Stimulated activated CD8-positive, alpha-beta memory T cell treated with anti-CD3 and anti-CD28 coated beads, Interleukin-12 subunit alpha, Interleukin-12 subunit beta, amount 100 ng/mL, for 24 hours (primary cell): Measurements from ENCODE around the gene PHF1.
"Not testable (repeated sequence)": the region's sequence is repeated elsewhere in the genome, so short reads cannot be mapped to it uniquely, and the experiment has no call there.

ENCODE experiments used
- DNase-seq: peaks from one replicate; pipeline ENCODE4 v3.0.0-alpha.2; 2020; ENCODE audit errors: extremely low read depth

Gene PHF1

DNA sequence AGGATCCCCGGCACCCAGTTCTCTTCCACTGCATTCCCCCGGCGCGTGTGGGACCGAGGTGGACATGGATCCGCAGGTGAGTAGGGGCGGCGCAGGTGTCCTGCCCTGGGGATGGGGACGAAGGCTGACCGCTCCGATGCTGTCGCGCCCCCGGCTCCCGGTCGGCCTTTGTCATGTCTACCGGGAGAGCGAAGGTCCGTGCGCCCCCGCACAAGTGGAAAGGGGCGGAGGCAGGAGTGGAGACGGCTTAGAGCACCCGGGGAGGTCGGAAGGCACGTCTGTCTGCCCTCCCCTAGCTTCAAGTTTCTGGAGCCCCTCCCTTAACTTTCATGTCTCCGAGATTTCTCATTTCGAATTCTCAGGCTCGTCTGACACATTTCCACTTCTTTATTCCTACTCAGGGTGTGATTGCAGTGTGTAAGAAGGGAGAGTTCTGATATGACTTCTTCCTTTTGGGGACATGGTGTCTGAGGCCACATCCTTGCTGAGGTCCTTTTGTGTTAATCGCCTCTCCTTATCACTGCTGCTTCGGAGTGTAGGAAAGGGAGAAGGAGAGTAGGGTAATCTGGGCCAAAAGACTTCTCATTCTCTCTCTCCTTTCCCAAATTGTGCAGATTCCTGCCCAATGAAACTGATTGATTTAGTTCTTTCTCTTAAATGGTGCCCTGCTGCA lies 18.8 kb upstream of the PHF1 start:
- peak; percentile 10 for DNase-seq

DNA sequence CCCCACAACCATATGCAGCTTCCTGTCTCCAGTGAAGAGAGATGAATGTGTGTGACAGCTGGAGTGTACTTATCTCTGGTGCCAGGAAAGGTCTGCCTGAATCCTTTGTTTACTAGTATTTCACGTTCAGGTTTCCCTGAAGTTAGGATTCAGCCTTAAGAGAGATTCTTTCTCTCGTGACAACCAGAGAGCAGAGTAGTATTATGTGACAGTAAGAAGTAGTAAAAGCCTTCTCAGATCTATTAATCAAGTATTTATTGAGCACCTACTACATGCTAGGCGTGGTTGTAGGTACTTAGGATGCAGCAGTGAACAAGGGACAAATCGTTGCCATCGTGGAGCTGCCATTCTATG lies 18.2 kb upstream of the PHF1 start:
- no peak for DNase-seq

GRCh38 chr6:33392979-33393378 lies 17.8 kb upstream of the PHF1 start:
- no peak for DNase-seq

DNA sequence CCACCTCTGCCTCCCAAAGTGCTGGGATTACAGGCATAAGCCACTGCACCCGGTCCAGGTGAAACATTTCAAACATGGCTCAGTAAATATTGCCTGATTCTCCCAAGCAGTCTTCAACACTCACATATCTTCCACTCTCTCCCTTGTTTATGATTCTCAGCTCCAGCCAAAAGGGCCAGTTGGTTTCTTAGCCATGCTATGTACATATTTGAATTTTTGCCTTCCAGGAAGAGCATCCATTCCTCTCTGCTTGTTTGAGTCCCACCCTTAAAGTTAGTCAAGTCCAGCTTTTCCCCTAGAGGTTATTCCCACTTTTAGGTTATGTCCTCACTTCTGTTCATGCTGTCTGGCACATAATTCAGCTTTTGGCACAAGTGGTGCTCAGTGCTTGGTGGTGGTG lies 13.3 kb upstream of the PHF1 start:
- DNase-seq = no peak

DNA sequence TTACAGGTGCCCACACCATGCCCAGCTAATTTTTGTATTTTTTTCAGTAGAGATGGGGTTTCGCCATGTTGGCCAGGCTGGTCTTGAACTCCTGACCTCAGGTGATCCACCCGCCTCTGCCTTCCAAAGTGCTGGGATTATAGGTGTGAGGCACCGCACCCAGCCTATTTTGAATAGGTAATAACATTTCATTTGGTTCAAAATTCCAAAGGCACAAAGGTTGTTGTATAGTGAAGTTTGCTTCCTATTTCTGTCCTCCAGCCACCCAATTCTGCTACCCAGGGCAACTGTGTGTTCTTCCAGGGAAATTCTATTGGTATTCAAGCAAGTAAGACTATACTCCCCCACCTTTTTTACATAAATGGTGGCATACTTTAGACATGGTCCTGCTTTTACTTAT lies 12.2 kb upstream of the PHF1 start:
- not testable (repeated sequence) for DNase-seq

GRCh38 chr6:33399881-33400280 lies 10.9 kb upstream of the PHF1 start:
- DNase-seq = not testable (repeated sequence)

DNA sequence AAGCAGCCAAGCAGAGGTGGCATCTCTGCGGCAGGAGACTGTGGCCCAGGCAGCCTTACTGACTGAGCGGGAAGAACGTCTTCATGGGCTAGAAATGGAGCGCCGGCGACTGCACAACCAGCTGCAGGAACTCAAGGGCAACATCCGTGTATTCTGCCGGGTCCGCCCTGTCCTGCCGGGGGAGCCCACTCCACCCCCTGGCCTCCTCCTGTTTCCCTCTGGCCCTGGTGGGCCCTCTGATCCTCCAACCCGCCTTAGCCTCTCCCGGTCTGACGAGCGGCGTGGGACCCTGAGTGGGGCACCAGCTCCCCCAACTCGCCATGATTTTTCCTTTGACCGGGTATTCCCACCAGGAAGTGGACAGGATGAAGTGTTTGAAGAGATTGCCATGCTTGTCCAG lies 5.9 kb upstream of the PHF1 start:
- DNase-seq = no peak

GRCh38 chr6:33405386-33405940 lies 5.4 kb upstream of the PHF1 start:
- DNase-seq = no peak

GRCh38 chr6:33406126-33406525 lies 4.7 kb upstream of the PHF1 start:
- no peak for DNase-seq

DNA sequence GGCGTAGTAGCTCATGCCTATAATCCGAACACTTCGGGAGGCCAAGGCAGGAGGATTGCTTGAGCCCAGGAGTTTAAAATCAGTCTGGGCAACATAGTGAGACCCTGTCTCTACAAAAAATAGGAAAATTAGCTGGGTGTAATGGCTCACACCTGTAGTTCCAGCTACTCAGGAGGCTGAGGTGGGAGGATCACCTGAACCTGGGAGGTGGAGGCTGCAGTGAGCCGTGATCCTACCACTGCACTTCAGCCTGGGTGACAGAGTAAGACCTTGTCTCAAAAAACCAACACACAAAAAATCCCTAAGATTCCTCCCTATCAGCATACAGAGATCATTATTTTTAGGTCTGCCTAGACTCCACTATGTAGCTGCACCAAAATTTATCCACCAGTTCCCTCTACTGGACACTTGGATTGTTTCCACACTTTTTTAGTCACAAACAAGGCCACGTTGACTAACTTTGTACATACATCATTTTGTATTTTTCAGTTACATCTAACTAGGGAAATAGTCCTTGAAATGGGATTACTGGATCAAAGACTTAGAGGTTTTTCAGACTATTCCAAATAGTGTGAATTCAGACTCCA lies 3.6 kb upstream of the PHF1 start:
- DNase-seq = no peak

DNA sequence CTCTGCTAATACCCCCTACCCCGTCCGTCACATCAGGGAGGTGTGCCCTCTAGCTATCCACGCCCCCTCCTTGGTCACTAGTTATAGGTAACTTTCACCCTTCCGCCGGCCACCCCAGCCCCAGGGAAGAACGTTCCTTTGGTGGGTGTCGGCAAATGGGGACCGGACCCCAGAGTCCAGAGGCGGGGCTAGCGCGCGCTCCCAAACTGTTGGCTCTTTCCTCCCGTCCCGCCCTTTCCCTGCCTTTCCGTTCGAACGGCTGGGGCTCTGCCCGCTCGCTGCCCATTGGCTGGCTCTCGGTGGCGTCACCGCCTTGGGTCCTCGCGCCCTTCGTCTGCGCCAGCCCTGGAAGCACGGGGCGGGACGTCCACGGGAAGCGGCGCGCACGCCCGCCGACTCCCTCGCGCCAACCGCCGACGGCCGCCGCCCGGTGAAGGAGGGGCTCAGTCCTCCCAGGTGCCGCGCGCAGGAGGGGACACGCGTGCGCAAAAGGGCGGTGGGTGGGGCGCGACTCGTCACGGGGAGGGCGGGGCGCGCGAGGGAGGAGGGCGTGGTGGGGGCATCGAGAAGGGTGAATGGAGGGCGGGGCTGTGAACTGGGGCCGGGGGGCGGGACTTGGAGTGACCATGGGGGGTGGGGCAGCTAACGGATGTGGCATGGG lies 634 bp upstream of the PHF1 start:
- DNase-seq = peak; percentile 92

DNA sequence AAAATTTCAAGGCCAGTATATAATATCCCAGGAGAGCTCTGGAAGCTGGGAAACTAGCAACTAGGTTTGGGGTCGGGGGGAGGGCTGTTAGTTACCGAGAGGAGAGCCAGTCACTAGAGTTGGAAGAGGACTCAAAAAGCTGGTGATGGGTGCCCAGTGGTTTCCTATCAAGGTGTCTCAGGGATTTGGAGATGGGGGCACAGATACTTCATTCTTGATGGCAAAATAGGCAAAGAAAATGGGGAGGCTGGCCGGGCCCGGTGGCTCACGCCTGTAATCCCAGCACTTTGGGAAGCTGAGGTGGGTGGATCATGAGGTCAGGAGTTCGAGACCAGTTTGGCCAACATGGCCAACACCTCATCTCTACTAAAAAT lies 805 bp downstream of the PHF1 start:
- DNase-seq = no peak

DNA sequence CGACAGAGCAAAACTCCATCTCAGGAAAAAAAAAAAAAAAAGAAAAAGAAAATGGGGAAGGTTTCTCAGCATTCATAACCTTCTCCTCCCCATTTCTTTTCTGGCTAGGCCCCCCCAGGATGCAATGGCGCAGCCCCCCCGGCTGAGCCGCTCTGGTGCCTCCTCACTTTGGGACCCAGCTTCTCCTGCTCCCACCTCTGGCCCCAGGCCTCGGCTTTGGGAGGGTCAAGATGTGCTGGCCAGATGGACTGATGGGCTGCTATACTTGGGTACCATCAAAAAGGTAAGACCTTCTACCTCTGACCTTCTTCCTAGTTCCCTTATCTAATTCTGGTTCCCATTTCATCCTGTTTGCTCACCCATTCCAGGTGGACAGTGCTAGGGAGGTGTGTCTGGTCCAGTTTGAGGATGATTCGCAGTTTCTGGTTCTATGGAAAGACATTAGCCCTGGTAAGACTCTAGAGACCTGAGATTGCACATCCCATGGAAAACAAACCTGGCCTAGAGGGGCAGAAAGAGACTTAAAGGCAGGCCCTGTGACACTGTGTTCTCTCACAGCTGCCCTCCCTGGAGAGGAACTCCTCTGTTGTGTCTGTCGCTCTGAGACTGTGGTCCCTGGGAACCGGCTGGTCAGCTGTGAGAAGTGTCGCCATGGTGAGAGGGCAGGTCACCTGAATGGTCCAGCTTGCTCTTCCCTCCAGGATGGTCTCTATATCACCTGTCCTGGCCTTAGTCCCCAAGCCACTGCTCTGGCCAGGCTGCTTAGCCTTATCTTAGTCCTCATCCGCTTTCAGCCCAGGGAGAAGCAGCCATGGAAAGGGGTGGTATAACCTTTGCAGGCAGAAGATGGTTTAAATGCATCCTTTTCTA lies 1.6 kb downstream of the PHF1 start:
- DNase-seq = no peak

GRCh38 chr6:33413241-33414120 lies 2.7 kb downstream of the PHF1 start:
- no peak for DNase-seq

- DNase-seq = no peak
Observed at GRCh38 chr6:33414592-33415271, 3.9 kb downstream of the PHF1 start.

DNA sequence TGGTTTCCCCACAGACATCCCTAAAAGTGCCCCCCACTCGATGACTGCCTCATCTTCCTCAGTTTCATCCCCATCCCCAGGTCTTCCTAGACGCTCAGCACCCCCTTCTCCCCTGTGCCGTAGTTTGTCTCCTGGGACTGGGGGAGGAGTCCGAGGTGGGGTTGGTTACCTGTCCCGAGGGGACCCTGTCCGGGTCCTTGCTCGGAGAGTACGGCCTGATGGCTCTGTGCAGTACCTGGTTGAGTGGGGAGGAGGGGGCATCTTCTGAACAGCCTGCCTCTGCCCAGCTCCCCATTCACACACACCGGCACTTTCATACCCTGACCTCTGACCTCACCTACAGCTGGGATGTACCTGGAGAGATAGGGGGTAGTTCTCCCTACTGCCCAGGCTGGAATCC lies 5.0 kb downstream of the PHF1 start:
- DNase-seq = no peak

GRCh38 chr6:33416386-33417127 lies 5.7 kb downstream of the PHF1 start:
- DNase-seq = no peak

DNA sequence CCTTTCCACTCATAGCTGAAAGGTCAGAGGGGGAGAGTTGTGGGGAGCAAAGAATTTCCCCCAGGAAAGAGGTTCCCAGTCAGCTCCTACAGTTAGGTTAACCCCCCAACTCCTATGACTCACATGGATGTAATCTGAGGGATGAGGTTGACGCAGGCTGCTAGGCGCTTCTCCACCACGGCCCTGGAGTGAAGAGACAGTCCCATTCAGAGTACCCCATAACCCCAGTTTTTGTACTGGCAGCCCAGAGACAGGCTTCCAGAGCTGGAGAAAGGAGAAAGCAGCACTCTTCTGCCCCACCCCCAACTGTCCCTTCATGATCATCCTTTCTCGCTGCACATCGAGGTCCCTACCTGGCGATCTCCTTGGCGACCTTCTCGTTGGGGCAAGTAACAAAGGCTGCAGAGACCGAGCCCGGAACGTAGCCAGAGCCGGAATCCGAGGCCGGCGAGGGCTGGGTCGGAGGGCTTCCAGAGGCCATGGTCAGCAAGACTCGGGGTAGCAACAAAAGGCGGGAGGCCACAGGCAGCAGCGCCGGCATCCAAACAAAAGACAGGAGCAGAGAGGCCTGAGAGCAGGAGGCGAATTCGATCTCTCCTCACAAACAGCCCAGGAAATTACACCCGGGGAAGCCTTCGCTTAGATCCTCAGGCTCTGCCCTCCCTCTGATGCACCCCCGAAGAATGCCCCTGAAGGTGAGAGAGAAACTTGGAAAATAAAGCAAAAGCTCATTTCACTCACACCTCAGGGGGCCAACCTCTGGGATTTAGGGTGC lies 6.5 kb downstream of the PHF1 start:
- DNase-seq = no peak
